GM23338 (cell line): Measurements from ENCODE around the gene TBRG4. TPM values are rescaled to one million over a fixed set of nuclear protein-coding genes. Genes with fewer than 3 reads are reported as not detected.

Source experiments
- ATAC-seq: fragments of 200-7000 bp; cut with Tn5 transposase; 3 replicates; pipeline ENCODE4 v1.9.1; 2020
- DNase-seq: peaks from one replicate; pipeline ENCODE4 v3.0.0-alpha.2; 2015; ENCODE audit warnings: low spot score
- H2AFZ ChIP-seq: fragments of 200-600 bp; sonication (generic); 2 replicates; pipeline ENCODE4 v1.8.0; 2016; ENCODE audit warnings: antibody characterized with exemption, mild to moderate bottlenecking, moderate library complexity
- H3F3A ChIP-seq: fragments of 200-600 bp; sonication (generic); replicated peaks from 2 replicates; pipeline ENCODE4 v1.8.0; 2017; ENCODE audit warnings: antibody characterized with exemption, mixed run types, low read depth
- H3K27ac ChIP-seq: fragments of 200-600 bp; sonication (generic); 2 replicates; pipeline ENCODE4 v1.6.1; 2016; ENCODE audit warnings: low read depth
- H3K27me3 ChIP-seq: fragments of 200-600 bp; sonication (generic); 2 replicates; pipeline ENCODE4 v1.8.0; 2016; ENCODE audit warnings: mild to moderate bottlenecking, mixed run types, moderate library complexity; ENCODE audit not compliant: insufficient read depth
- H3K36me3 ChIP-seq: fragments of 200-600 bp; sonication (generic); 2 replicates; pipeline ENCODE4 v1.8.0; 2016; ENCODE audit warnings: mild to moderate bottlenecking; ENCODE audit not compliant: insufficient read depth
- H3K4me1 ChIP-seq: fragments of 200-600 bp; sonication (generic); 2 replicates; pipeline ENCODE4 v1.8.0; 2016; ENCODE audit warnings: mild to moderate bottlenecking, moderate library complexity; ENCODE audit not compliant: insufficient read depth
- H3K4me2 ChIP-seq: fragments of 200-600 bp; sonication (generic); 2 replicates; pipeline ENCODE4 v1.7.1; 2017; ENCODE audit warnings: mixed run types
- H3K4me3 ChIP-seq: fragments of 200-600 bp; sonication (generic); 2 replicates; pipeline ENCODE4 v1.6.1; 2016; ENCODE audit warnings: mixed run types
- H3K79me2 ChIP-seq: fragments of 200-600 bp; sonication (generic); replicated peaks from 2 replicates; pipeline ENCODE4 v1.8.0; 2017; ENCODE audit warnings: mild to moderate bottlenecking; ENCODE audit not compliant: insufficient read depth
- H3K9me2 ChIP-seq: fragments of 200-600 bp; sonication (generic); 2 replicates; pipeline ENCODE4 v1.8.0; 2017; ENCODE audit not compliant: insufficient read depth
- H4K20me1 ChIP-seq: fragments of 200-600 bp; sonication (generic); replicated peaks from 2 replicates; pipeline ENCODE4 v1.8.0; 2017; ENCODE audit warnings: mild to moderate bottlenecking; ENCODE audit not compliant: insufficient read depth
- H3K27ac Mint-ChIP-seq: 2 replicates; pipeline ENCODE4 v1.8.0; 2020; ENCODE audit warnings: inconsistent platforms, mild to moderate bottlenecking, moderate library complexity, mixed read lengths
- H3K27me3 Mint-ChIP-seq: 3 replicates; pipeline ENCODE4 v1.8.0; 2022; ENCODE audit warnings: low read depth, mild to moderate bottlenecking, moderate library complexity, mixed read lengths, inconsistent platforms; ENCODE audit not compliant: insufficient read depth, poor library complexity
- H3K36me3 Mint-ChIP-seq: 3 replicates; pipeline ENCODE4 v1.8.0; 2021; ENCODE audit warnings: low read depth, mild to moderate bottlenecking, inconsistent platforms, moderate library complexity, mixed read lengths
- H3K4me1 Mint-ChIP-seq: 3 replicates; pipeline ENCODE4 v1.8.0; 2020; ENCODE audit warnings: mild to moderate bottlenecking, inconsistent platforms, mixed read lengths
- H3K4me3 Mint-ChIP-seq: 3 replicates; pipeline ENCODE4 v1.8.0; 2021; ENCODE audit warnings: moderate library complexity, mild to moderate bottlenecking, inconsistent platforms, mixed read lengths
- H3K9me3 Mint-ChIP-seq: 3 replicates; pipeline ENCODE4 v1.8.0; 2020; ENCODE audit warnings: moderate library complexity, mild to moderate bottlenecking, inconsistent platforms, mixed read lengths
- CREB1 ChIP-seq: fragments of 250-450 bp; sonication (Bioruptor Pico); IDR thresholded peaks from 2 replicates; pipeline ENCODE4 v1.5.0; 2020; ENCODE audit warnings: low read depth, mild to moderate bottlenecking, moderate library complexity
- CTCF ChIP-seq, 2 experiments: fragments of 200-600 bp in 1 of 2; sonication (generic) in 1 of 2; conservative IDR thresholded peaks; 2 replicates each; pipeline versions ENCODE4 v1.5.1 to v1.6.1; 2016 to 2017; ENCODE audit warnings: antibody characterized with exemption in 2 of 2, low read depth in 2 of 2, mild to moderate bottlenecking in 2 of 2, moderate library complexity in 1 of 2
- ETS1 ChIP-seq: IDR thresholded peaks from 2 replicates; pipeline ENCODE4 v1.6.1; 2016; ENCODE audit warnings: antibody characterized with exemption
- EZH2 ChIP-seq: fragments of 200-600 bp; sonication (generic); IDR thresholded peaks from one replicate; pipeline ENCODE4 v1.8.0; 2017; ENCODE audit warnings: antibody characterized with exemption, mild to moderate bottlenecking, low read depth; ENCODE audit not compliant: unreplicated experiment
- EZH2phosphoT487 ChIP-seq: fragments of 200-600 bp; sonication (generic); IDR thresholded peaks from one replicate; pipeline ENCODE4 v1.8.1; 2018; ENCODE audit warnings: antibody characterized with exemption; ENCODE audit not compliant: unreplicated experiment
- JUNB ChIP-seq: IDR thresholded peaks from one replicate; pipeline ENCODE4 v1.6.1; 2016; ENCODE audit warnings: antibody characterized with exemption; ENCODE audit not compliant: unreplicated experiment
- NANOG ChIP-seq: IDR thresholded peaks from 2 replicates; pipeline ENCODE4 v1.6.1; 2016; ENCODE audit warnings: antibody characterized with exemption, borderline replicate concordance
- POLR2AphosphoS5 ChIP-seq: IDR thresholded peaks from 2 replicates; pipeline ENCODE4 v1.6.1; 2016; ENCODE audit warnings: antibody characterized with exemption, low read depth
- REST ChIP-seq: IDR thresholded peaks from one replicate; pipeline ENCODE4 v1.6.1; 2018; ENCODE audit warnings: antibody characterized with exemption; ENCODE audit not compliant: unreplicated experiment
- STAT1 ChIP-seq: IDR thresholded peaks from one replicate; pipeline ENCODE4 v1.6.1; 2016; ENCODE audit warnings: antibody characterized with exemption; ENCODE audit not compliant: unreplicated experiment
- ZNF114 ChIP-seq: fragments of 250-450 bp; sonication (Bioruptor Pico); IDR thresholded peaks from 2 replicates; pipeline ENCODE4 v1.5.0; 2020; ENCODE audit warnings: mild to moderate bottlenecking, moderate library complexity
- ZNF331 ChIP-seq: fragments of 250-450 bp; sonication (Bioruptor Pico); IDR thresholded peaks from 2 replicates; pipeline ENCODE4 v1.5.0; 2020; ENCODE audit warnings: low read depth, mild to moderate bottlenecking, moderate library complexity
- polyA plus RNA-seq: library from polyadenylated mRNA; unstranded; fragments of >200 nt; fragmentation: Nextera tagmentation; extraction: Ambion mirVana; gene quantifications from 2 replicates; pipeline ENCODE4 v1.2.1, GENCODE V29; 2016
- total RNA-seq: library from RNA; depleted of rRNA; stranded (reverse); fragments of >200 nt; shearing (Covaris generic); gene quantifications from 2 replicates; pipeline ENCODE4 v1.2.3, GENCODE V29; 2014
- TF ChIP-seq, protein P1 (sequence below): fragments of 250-450 bp; sonication (Bioruptor Pico); IDR thresholded peaks from 2 replicates; pipeline ENCODE4 v1.5.0; 2020; ENCODE audit warnings: mild to moderate bottlenecking, moderate library complexity

Gene TBRG4
- total and polyA plus RNA-seq, 2 experiments from 2014 or later, result 72.5 to 162 TPM

GRCh38 chr7:45080958-45081669 is 30.4 kb downstream of the TBRG4 start:
- no peaks in the 10 kb centered on the region for H3K4me1 ChIP-seq
- no peak overlapping the region for H3K4me3 ChIP-seq
- Mint-ChIP-seq H3K27ac (no peak overlapping the region), H3K9me3 (peaks cover 4% of the 10 kb centered on the region; the same call in 2 of the 3 replicates), H3K36me3 (peaks cover 13% of the 10 kb centered on the region; the same call in 2 of the 3 replicates), H3K4me1 (no peaks in the 10 kb centered on the region), H3K4me3 (no peak overlapping the region), H3K27me3 (peaks cover 16% of the 10 kb centered on the region)
- no peaks in the 10 kb centered on the region for H3K27me3 ChIP-seq
- TF ChIP-seq EZH2phosphoT487 (no peak), ETS1 (no peak), CTCF (conservative IDR thresholded peaks at IDR 0.05; ENCODE audit: low read depth in 2 of 2) (no peak), NANOG (no peak), JUNB (no peak), STAT1 (no peak), CREB1 (CRISPR knock-in tag) (no peak), REST (no peak), POLR2AphosphoS5 (no peak), ZNF114 (CRISPR knock-in tag) (no peak), ZNF331 (CRISPR knock-in tag) (no peak), EZH2 (no peak)
- TF ChIP-seq, protein P1, sequence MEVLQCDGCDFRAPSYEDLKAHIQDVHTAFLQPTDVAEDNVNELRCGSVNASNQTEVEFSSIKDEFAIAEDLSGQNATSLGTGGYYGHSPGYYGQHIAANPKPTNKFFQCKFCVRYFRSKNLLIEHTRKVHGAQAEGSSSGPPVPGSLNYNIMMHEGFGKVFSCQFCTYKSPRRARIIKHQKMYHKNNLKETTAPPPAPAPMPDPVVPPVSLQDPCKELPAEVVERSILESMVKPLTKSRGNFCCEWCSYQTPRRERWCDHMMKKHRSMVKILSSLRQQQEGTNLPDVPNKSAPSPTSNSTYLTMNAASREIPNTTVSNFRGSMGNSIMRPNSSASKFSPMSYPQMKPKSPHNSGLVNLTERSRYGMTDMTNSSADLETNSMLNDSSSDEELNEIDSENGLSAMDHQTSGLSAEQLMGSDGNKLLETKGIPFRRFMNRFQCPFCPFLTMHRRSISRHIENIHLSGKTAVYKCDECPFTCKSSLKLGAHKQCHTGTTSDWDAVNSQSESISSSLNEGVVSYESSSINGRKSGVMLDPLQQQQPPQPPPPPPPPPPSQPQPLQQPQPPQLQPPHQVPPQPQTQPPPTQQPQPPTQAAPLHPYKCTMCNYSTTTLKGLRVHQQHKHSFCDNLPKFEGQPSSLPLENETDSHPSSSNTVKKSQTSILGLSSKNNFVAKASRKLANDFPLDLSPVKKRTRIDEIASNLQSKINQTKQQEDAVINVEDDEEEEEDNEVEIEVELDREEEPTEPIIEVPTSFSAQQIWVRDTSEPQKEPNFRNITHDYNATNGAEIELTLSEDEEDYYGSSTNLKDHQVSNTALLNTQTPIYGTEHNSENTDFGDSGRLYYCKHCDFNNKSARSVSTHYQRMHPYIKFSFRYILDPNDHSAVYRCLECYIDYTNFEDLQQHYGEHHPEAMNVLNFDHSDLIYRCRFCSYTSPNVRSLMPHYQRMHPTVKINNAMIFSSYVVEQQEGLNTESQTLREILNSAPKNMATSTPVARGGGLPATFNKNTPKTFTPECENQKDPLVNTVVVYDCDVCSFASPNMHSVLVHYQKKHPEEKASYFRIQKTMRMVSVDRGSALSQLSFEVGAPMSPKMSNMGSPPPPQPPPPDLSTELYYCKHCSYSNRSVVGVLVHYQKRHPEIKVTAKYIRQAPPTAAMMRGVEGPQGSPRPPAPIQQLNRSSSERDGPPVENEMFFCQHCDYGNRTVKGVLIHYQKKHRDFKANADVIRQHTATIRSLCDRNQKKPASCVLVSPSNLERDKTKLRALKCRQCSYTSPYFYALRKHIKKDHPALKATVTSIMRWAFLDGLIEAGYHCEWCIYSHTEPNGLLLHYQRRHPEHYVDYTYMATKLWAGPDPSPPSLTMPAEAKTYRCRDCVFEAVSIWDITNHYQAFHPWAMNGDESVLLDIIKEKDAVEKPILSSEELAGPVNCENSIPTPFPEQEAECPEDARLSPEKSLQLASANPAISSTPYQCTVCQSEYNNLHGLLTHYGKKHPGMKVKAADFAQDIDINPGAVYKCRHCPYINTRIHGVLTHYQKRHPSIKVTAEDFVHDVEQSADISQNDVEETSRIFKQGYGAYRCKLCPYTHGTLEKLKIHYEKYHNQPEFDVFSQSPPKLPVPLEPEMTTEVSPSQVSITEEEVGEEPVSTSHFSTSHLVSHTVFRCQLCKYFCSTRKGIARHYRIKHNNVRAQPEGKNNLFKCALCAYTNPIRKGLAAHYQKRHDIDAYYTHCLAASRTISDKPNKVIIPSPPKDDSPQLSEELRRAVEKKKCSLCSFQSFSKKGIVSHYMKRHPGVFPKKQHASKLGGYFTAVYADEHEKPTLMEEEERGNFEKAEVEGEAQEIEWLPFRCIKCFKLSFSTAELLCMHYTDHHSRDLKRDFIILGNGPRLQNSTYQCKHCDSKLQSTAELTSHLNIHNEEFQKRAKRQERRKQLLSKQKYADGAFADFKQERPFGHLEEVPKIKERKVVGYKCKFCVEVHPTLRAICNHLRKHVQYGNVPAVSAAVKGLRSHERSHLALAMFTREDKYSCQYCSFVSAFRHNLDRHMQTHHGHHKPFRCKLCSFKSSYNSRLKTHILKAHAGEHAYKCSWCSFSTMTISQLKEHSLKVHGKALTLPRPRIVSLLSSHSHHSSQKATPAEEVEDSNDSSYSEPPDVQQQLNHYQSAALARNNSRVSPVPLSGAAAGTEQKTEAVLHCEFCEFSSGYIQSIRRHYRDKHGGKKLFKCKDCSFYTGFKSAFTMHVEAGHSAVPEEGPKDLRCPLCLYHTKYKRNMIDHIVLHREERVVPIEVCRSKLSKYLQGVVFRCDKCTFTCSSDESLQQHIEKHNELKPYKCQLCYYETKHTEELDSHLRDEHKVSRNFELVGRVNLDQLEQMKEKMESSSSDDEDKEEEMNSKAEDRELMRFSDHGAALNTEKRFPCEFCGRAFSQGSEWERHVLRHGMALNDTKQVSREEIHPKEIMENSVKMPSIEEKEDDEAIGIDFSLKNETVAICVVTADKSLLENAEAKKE (CRISPR knock-in tag), result no peak
- H2AFZ ChIP-seq, result no peak overlapping the region
- no peak overlapping the region for H3K4me2 ChIP-seq
- H3K79me2 ChIP-seq, result no peaks in the 10 kb centered on the region
- H4K20me1 ChIP-seq, result no peaks in the 10 kb centered on the region
- no peaks in the 10 kb centered on the region for H3F3A ChIP-seq
- no peaks in the 10 kb centered on the region for H3K9me2 ChIP-seq
- DNase-seq (no peak), ATAC-seq (no peak)
- no peak overlapping the region for H3K27ac ChIP-seq
- no peaks in the 10 kb centered on the region for H3K36me3 ChIP-seq
